ENCODE measurements around the gene POLR2L.

DNA sequence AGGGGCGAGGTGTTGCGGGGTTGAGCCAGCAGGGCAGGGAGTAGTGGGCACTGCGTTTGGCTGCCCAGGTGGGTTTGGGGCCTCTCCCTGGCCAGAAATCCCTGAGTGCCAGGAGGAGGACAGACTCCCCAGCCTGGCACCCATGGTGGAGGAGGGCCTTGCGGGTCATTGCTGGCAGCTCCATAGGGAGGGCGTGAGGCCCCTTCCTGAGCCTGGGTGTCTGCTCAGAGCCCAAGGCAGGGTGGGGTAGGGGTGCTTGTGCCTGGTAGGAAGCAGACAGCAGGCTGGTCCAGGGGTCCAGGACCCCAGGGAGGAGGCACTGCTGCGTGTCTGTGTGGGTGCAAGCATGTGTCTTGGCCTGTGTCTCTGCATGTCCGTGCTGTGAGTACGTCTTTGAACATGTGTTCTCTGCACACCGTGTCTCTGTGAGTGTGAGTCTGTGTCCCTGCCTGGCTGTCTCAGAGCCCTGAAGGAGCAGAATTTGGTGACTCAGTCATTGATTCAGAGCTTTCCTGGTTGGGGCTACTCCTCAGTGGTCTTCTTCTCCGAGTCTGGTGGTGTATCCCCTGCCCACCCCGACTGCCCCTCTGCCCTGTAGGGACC lies 4.3 kb upstream of the POLR2L start:
- TF ChIP-seq POLR2A (IDR thresholded peaks at IDR 0.05; ENCODE audit: low read length) (no peak), GATA1 (IDR thresholded peaks at IDR 0.05; ENCODE audit: low read depth, low read length) (no peak)

All from erythroblast (primary cell).